Measurements from ENCODE around the gene PCID2.

Gene PCID2

DNA sequence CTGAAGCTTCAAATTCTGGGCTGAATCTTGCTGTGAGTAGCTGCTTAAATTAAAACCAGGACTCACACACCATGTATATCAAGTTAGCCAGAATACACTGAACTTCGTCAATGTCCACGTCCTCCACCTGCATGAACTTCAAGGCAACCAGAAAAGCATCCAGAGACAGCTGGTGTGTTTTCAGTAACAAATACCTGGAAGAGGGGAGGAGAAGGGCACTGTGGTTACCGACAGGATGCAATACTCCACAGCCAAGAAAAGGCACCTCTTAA, 29.6 kb downstream of the PCID2 start:
- Histone ChIP-seq H3K36me3 (peaks cover 72% of the 10 kb centered on the region), H3K4me1 (ENCODE audit: control insufficient read depth in 1 of 2, insufficient read depth in 1 of 2, low read depth in 1 of 2, low read length in 1 of 2) (no peaks in the 10 kb centered on the region), H3K27ac (no peak overlapping the region), H3K9me3 (no peaks in the 10 kb centered on the region), H3K4me3 (ENCODE audit: low read depth in 1 of 2, low read length in 1 of 2) (no peak overlapping the region), H3K27me3 (no peaks in the 10 kb centered on the region)
- no peak for TF ChIP-seq CTCF (IDR thresholded peaks at IDR 0.05)

DNA sequence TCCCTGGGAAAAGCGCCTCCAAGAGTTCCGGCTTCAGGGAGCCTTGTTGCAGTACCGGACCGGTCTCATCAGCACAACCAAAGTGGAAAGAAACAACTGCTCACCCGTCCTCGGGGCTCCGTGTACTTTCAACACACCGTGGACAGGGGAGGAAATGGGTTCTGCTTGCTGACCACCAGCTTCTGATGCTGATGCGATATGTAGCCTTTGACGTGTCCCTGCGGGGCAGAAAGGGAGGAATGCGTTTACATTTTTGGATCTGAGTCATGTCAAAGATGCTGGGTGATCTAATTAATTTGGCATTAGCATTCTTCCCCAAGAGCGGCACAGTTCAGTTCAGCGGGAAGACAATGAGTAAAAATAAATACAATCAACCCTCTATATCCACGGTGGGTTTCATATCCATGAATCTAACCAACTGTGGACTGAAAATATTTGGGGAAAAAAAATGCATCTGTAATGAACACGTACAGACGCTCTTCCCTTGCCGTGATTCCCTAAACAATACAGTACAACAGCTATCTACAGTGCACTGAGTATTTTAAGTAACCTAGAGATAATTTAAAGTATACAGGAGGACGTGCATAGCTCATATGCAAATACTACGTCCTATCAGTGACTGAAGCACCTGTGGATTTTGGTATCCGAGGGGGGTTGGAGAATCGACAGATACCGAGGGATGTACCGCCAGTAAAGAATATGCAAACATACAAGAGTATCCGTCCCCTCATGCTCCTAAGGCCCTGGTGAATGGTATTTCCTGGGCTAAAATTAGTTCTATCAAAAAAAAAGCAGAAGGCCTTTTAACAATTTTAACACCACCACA, 30.2 kb downstream of the PCID2 start:
- Histone ChIP-seq H3K27me3 (no peaks in the 10 kb centered on the region), H3K4me1 (ENCODE audit: control insufficient read depth in 1 of 2, insufficient read depth in 1 of 2, low read depth in 1 of 2, low read length in 1 of 2) (no peaks in the 10 kb centered on the region), H3K27ac (no peak overlapping the region), H3K9me3 (no peaks in the 10 kb centered on the region), H3K36me3 (peaks cover 69% of the 10 kb centered on the region), H3K4me3 (ENCODE audit: low read depth in 1 of 2, low read length in 1 of 2) (no peak overlapping the region)
- TF ChIP-seq CTCF (IDR thresholded peaks at IDR 0.05), result no peak

DNA sequence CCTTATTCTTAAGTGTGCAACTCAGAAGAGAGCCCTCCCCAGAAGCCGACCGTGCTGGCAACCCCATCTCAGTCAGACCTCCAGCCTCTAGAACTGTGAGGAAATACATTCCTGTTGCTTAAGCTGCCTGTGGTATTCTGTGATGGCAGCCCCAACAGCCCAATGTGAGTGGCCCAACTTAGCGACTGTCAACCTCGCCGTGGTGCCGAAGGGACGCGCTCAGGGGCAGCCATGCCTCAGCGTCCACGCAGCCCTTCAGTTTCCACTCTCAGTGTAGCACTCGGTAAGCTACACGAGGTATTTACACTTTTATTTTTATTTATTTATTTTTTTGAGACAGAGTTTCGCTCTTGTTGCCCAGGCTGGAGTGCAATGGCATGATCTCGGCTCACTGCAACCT, 31.6 kb downstream of the PCID2 start:
- Histone ChIP-seq H3K9me3 (no peaks in the 10 kb centered on the region), H3K4me3 (ENCODE audit: low read depth in 1 of 2, low read length in 1 of 2) (no peak overlapping the region), H3K4me1 (ENCODE audit: control insufficient read depth in 1 of 2, insufficient read depth in 1 of 2, low read depth in 1 of 2, low read length in 1 of 2) (no peaks in the 10 kb centered on the region), H3K36me3 (peaks cover 68% of the 10 kb centered on the region), H3K27me3 (no peaks in the 10 kb centered on the region), H3K27ac (no peak overlapping the region)
- TF ChIP-seq CTCF (IDR thresholded peaks at IDR 0.05), result no peak

- Histone ChIP-seq H3K9me3 (no peaks in the 10 kb centered on the region), H3K4me3 (ENCODE audit: low read depth in 1 of 2, low read length in 1 of 2) (no peak overlapping the region), H3K27me3 (no peaks in the 10 kb centered on the region), H3K36me3 (peaks cover 72% of the 10 kb centered on the region), H3K4me1 (ENCODE audit: control insufficient read depth in 1 of 2, insufficient read depth in 1 of 2, low read depth in 1 of 2, low read length in 1 of 2) (no peaks in the 10 kb centered on the region), H3K27ac (no peak overlapping the region)
- TF ChIP-seq CTCF (IDR thresholded peaks at IDR 0.05), result no peak
Measured at GRCh38 chr13:113176280-113176679, 32.2 kb downstream of the PCID2 start.

DNA sequence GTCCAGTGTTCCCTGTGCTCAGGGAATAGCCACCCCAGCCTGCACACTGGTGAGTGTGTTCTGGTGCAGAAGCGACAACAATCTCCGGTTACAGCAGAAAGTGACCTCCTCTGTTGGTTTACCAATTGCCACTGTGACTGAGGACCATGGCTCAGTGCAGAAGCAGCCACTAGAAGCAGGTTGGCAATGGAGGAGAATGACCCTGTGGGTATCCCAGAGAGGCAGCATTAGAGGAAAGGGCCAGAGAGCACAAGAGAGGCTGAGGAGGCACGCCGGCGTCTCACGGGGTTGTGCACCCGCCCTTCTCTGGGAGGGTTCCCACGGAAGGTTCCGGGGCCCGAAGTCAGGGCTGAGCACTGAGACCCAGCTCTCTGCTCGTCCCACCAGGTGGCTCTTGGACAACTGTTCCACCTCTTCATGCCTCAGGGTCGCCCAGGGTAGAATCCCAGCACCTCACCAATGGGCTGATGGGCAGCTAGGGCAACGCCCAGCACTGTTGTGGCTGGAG, 36.0 kb downstream of the PCID2 start:
- no peaks in the 10 kb centered on the region for H3K4me1 ChIP-seq (ENCODE audit: control insufficient read depth in 1 of 2, insufficient read depth in 1 of 2, low read depth in 1 of 2, low read length in 1 of 2)
- H3K36me3 ChIP-seq, result peaks cover 39% of the 10 kb centered on the region
- H3K27me3 ChIP-seq, result no peaks in the 10 kb centered on the region
- TF ChIP-seq CTCF (IDR thresholded peaks at IDR 0.05), result no peak
- H3K9me3 ChIP-seq, result no peaks in the 10 kb centered on the region
- H3K4me3 ChIP-seq (ENCODE audit: low read depth in 1 of 2, low read length in 1 of 2), result no peak overlapping the region
- H3K27ac ChIP-seq, result no peak overlapping the region

Data from neutrophil (primary cell).